K562 (cell line): ENCODE data around the gene TMEM135. TPM values are rescaled to one million over a fixed set of nuclear protein-coding genes. Genes with fewer than 3 reads are reported as not detected.
A peak's percentile ranks its signal among the peaks of the same experiment; 100 is the strongest.

Source experiments
- ARID1B ChIP-seq: fragments of 450-650 bp; IDR thresholded peaks from 2 replicates; pipeline ENCODE4 v1.6.1; 2016; ENCODE audit warnings: antibody characterized with exemption, mild to moderate bottlenecking, inconsistent platforms
- BRF1 ChIP-seq: IDR thresholded peaks from 3 replicates; pipeline ENCODE4 v1.6.1; 2011; ENCODE audit warnings: borderline replicate concordance, mild to moderate bottlenecking; ENCODE audit not compliant: insufficient read length; ENCODE audit errors: extremely low read depth
- DIDO1 ChIP-seq: fragments of 450-650 bp; IDR thresholded peaks from 2 replicates; pipeline ENCODE4 v1.6.1; 2016; ENCODE audit warnings: low read depth, missing biosample characterization, missing genetic modification characterization
- DPF2 ChIP-seq: fragments of 450-650 bp; IDR thresholded peaks from 2 replicates; pipeline ENCODE4 v1.6.1; 2016
- HDAC1 ChIP-seq, 2 experiments: fragments of 450-650 bp; IDR thresholded peaks; 2 replicates each; pipeline ENCODE4 v1.6.1; 2016 to 2017; ENCODE audit warnings: inconsistent platforms in 1 of 2, mild to moderate bottlenecking in 1 of 2, moderate library complexity in 1 of 2
- HINFP ChIP-seq: fragments of 450-650 bp; conservative IDR thresholded peaks from 2 replicates; pipeline ENCODE4 v1.6.1; 2016; ENCODE audit warnings: missing genetic modification characterization, low read depth, mild to moderate bottlenecking, control low read depth, missing compliant biosample characterization
- HLTF ChIP-seq: fragments of 450-650 bp; IDR thresholded peaks from 2 replicates; pipeline ENCODE4 v1.6.1; 2016
- KDM5B ChIP-seq: fragments of 200-600 bp; sonication (generic); IDR thresholded peaks from 2 replicates; pipeline ENCODE4 v1.6.1; 2012; ENCODE audit warnings: low read depth, mild to moderate bottlenecking, moderate library complexity, low read length, control low read depth, inconsistent platforms; ENCODE audit not compliant: insufficient replicate concordance
- MYBL2 ChIP-seq, 2 experiments: fragments of 450-650 bp in 1 of 2; sonication (generic) in 1 of 2; formaldehyde crosslinking in 1 of 2; IDR thresholded peaks; 2 replicates each; pipeline versions ENCODE4 v1.6.1 to v1.8.1; 2017 to 2022; ENCODE audit warnings: borderline replicate concordance in 1 of 2, inconsistent platforms in 1 of 2, low read depth in 1 of 2, mild to moderate bottlenecking in 1 of 2, missing genetic modification reagents in 1 of 2, moderate library complexity in 1 of 2
- NCOA6 ChIP-seq: fragments of 450-650 bp; IDR thresholded peaks from 2 replicates; pipeline ENCODE4 v1.6.1; 2017; ENCODE audit warnings: mild to moderate bottlenecking
- NR4A1 ChIP-seq, 2 experiments: fragments of 250-450 bp in 1 of 2; fragments of 450-650 bp in 1 of 2; sonication (Bioruptor Pico) in 1 of 2; IDR thresholded peaks; 2 replicates each; pipeline versions ENCODE4 v1.4.0 to v1.6.1; 2016 to 2020; ENCODE audit warnings: mild to moderate bottlenecking in 2 of 2, missing compliant biosample characterization in 1 of 2, missing genetic modification characterization in 1 of 2, moderate library complexity in 1 of 2
- PTTG1 ChIP-seq: fragments of 450-650 bp; IDR thresholded peaks from 2 replicates; pipeline ENCODE4 v1.6.1; 2016; ENCODE audit warnings: low read depth, mild to moderate bottlenecking, missing genetic modification characterization, missing compliant biosample characterization
- RBM25 ChIP-seq: fragments of 200-400 bp; formaldehyde crosslinking; IDR thresholded peaks from 2 replicates; pipeline ENCODE4 v1.6.1; 2018; ENCODE audit warnings: low read length, low read depth, moderate library complexity; ENCODE audit not compliant: severe bottlenecking
- TEAD1 ChIP-seq, 2 experiments: fragments of 450-650 bp in 1 of 2; sonication (generic) in 1 of 2; formaldehyde crosslinking; IDR thresholded peaks; 2 replicates each; pipeline versions ENCODE4 v1.4.0 to v1.8.0; 2020 to 2022; ENCODE audit warnings: mild to moderate bottlenecking in 2 of 2, missing genetic modification reagents in 1 of 2
- TFAP4 ChIP-seq: sonication (generic); formaldehyde crosslinking; IDR thresholded peaks from 2 replicates; pipeline ENCODE4 v1.8.0; 2022; ENCODE audit warnings: missing genetic modification reagents, mild to moderate bottlenecking, moderate library complexity, borderline replicate concordance
- USF2 ChIP-seq: sonication (generic); formaldehyde crosslinking; IDR thresholded peaks from 2 replicates; pipeline ENCODE4 v1.5.0; 2020; ENCODE audit warnings: missing genetic modification reagents
- ZNF143 ChIP-seq: sonication (generic); formaldehyde crosslinking; IDR thresholded peaks from 2 replicates; pipeline ENCODE4 v1.9.0; 2022; ENCODE audit warnings: mild to moderate bottlenecking, missing genetic modification reagents
- ZNF766 ChIP-seq: fragments of 200-800 bp; sonication (Bioruptor generic); conservative IDR thresholded peaks from 2 replicates; pipeline ENCODE4 v1.6.1; 2016; ENCODE audit warnings: missing genetic modification characterization, missing compliant biosample characterization
- polyA plus RNA-seq, 8 experiments: library from polyadenylated mRNA; depleted of rRNA in 4 of 8; stranded (reverse) in 5 of 8; unstranded in 3 of 8; fragments of >200 nt; fragmentation: Nextera tagmentation in 2 of 8; fragmentation: Illumina TruSeq in 1 of 8; extraction: Ambion mirVana in 2 of 8; extraction: Trizol in 1 of 8; gene quantifications; 2 replicates each; pipeline versions ENCODE4 v1.2.1 to v1.2.3, GENCODE V29; 2011 to 2014; ENCODE audit warnings: inconsistent platforms in 1 of 8, missing spikeins in 1 of 8
- total RNA-seq, 7 experiments: library from RNA; depleted of rRNA in 6 of 7; stranded (reverse); fragments of >200 nt in 6 of 7; fragmentation: Illumina TruSeq in 2 of 7; extraction: Trizol in 2 of 7; gene quantifications; 2 replicates each; pipeline versions ENCODE4 v1.2.1 to v1.2.3, GENCODE V29; 2011 to 2021; ENCODE audit warnings: low replicate concordance in 1 of 7
- TF ChIP-seq, protein P1 (sequence below): IDR thresholded peaks from 2 replicates; pipeline ENCODE4 v1.6.1; 2011; ENCODE audit warnings: borderline replicate concordance, low read depth, mild to moderate bottlenecking, moderate library complexity, low read length; ENCODE audit not compliant: insufficient read depth, poor library complexity, severe bottlenecking

The TMEM135 gene
- total and polyA plus RNA-seq, 9 of the 15 experiments (the other 6 are each of a cell fraction or from before 2014, with no cell fraction given), result 17.3 to 53.6 (median 24.9) TPM

GRCh38 chr11:87352759-87353707 lies 315.3 kb downstream of the TMEM135 start (continued):
- TF ChIP-seq TEAD1 (CRISPR knock-in tag; IDR thresholded peaks at IDR 0.05) (no peak), HLTF (no peak), DPF2 (no peak), KDM5B (no peak), HDAC1 (IDR thresholded peaks at IDR 0.05) (no peak), RBM25 (no peak), ZNF766 (CRISPR knock-in tag) (no peak), TFAP4 (CRISPR knock-in tag) (peak; percentile 44; the same call in 1 of the 2 replicates), HINFP (tag) (no peak), PTTG1 (no peak), ZNF143 (CRISPR knock-in tag) (no peak), BRF1 (no peak), DIDO1 (tag) (no peak), USF2 (CRISPR knock-in tag) (no peak), ARID1B (0 out of 2 replicates have a peak, but pooled peaks have one; percentile 11), MYBL2 (IDR thresholded peaks at IDR 0.05; ENCODE audit: low read depth) (no peak), MYBL2 (CRISPR knock-in tag; IDR thresholded peaks at IDR 0.05; ENCODE audit: borderline replicate concordance) (no peak), NR4A1 (CRISPR knock-in tag; IDR thresholded peaks at IDR 0.05) (no peak), NR4A1 (tag; IDR thresholded peaks at IDR 0.05) (no peak), NCOA6 (no peak)
- TF ChIP-seq, protein P1, sequence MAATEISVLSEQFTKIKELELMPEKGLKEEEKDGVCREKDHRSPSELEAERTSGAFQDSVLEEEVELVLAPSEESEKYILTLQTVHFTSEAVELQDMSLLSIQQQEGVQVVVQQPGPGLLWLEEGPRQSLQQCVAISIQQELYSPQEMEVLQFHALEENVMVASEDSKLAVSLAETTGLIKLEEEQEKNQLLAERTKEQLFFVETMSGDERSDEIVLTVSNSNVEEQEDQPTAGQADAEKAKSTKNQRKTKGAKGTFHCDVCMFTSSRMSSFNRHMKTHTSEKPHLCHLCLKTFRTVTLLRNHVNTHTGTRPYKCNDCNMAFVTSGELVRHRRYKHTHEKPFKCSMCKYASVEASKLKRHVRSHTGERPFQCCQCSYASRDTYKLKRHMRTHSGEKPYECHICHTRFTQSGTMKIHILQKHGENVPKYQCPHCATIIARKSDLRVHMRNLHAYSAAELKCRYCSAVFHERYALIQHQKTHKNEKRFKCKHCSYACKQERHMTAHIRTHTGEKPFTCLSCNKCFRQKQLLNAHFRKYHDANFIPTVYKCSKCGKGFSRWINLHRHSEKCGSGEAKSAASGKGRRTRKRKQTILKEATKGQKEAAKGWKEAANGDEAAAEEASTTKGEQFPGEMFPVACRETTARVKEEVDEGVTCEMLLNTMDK, result no peak
